Panc1 (cell line): ENCODE measurements around the gene ARHGDIB. TPM values are rescaled to one million over a fixed set of nuclear protein-coding genes. Genes with fewer than 3 reads are reported as not detected.

Source experiments
- ATAC-seq: fragments of 200-7000 bp; cut with Tn5 transposase; 2 replicates; pipeline ENCODE4 v1.9.1; 2020; ENCODE audit warnings: mild to moderate bottlenecking, moderate library complexity
- BruUV-seq: library from RNA; stranded (reverse); fragments of 400-500 nt; replicated peaks from 2 replicates; lab custom pipeline; 2021; lab: Mats Ljungman, UMichigan
- CTCF ChIA-PET: fragments of 300-600 bp; sonication (Branson Sonifier 250); formaldehyde crosslinking; loops from one replicate; lab custom pipeline; 2022; ENCODE audit warnings: antibody characterized with exemption; lab: Charles Lee
- POLR2A ChIA-PET: fragments of 300-600 bp; sonication (Branson Sonifier 250); formaldehyde crosslinking; loops from one replicate; lab custom pipeline; 2022; ENCODE audit warnings: antibody characterized with exemption; lab: Charles Lee
- DNase-seq: peaks from one replicate; pipeline ENCODE4 v3.0.0-alpha.2; 2010; ENCODE audit warnings: low read depth, low spot score
- H3K27ac ChIP-seq: 2 replicates; pipeline ENCODE4 v1.5.1; 2011; ENCODE audit warnings: mild to moderate bottlenecking, low read length, inconsistent platforms
- H3K27me3 ChIP-seq: fragments of 200-500 bp; sonication (Bioruptor generic); 2 replicates; pipeline ENCODE4 v1.6.0; 2014; ENCODE audit warnings: low read length, inconsistent platforms; ENCODE audit not compliant: control insufficient read depth, insufficient read depth
- H3K36me3 ChIP-seq: fragments of 200-500 bp; sonication (Bioruptor generic); 2 replicates; pipeline ENCODE4 v1.5.1; 2014; ENCODE audit warnings: inconsistent platforms, mild to moderate bottlenecking, low read length, moderate library complexity; ENCODE audit not compliant: control insufficient read depth, insufficient read depth
- H3K4me1 ChIP-seq: 2 replicates; pipeline ENCODE4 v1.5.1; 2011; ENCODE audit warnings: inconsistent platforms, mild to moderate bottlenecking, low read length, moderate library complexity; ENCODE audit not compliant: control insufficient read depth, insufficient read depth
- H3K4me3 ChIP-seq, 2 experiments: 2 replicates each; pipeline ENCODE4 v1.5.1; 2011 to 2012; ENCODE audit warnings: low read depth in 2 of 2, low read length in 2 of 2, mild to moderate bottlenecking in 2 of 2, inconsistent platforms in 1 of 2, moderate library complexity in 1 of 2
- H3K9me3 ChIP-seq: fragments of 200-500 bp; sonication (Bioruptor generic); 2 replicates; pipeline ENCODE4 v1.5.1; 2014; ENCODE audit warnings: low read depth, mild to moderate bottlenecking, inconsistent platforms, low read length, moderate library complexity; ENCODE audit not compliant: control insufficient read depth, insufficient read depth
- CTCF ChIP-seq: fragments of 450-650 bp; IDR thresholded peaks from 2 replicates; pipeline ENCODE4 v1.5.1; 2017; ENCODE audit warnings: mild to moderate bottlenecking
- POLR2AphosphoS5 ChIP-seq: IDR thresholded peaks from 2 replicates; pipeline ENCODE4 v1.6.1; 2012; ENCODE audit warnings: mild to moderate bottlenecking, low read depth, low read length, moderate library complexity
- SIN3A ChIP-seq: IDR thresholded peaks from 2 replicates; pipeline ENCODE4 v1.6.1; 2012; ENCODE audit warnings: low read depth, mild to moderate bottlenecking, low read length, moderate library complexity, borderline replicate concordance; ENCODE audit not compliant: insufficient read depth
- TCF7L2 ChIP-seq: IDR thresholded peaks from 2 replicates; pipeline ENCODE4 v1.6.1; 2011; ENCODE audit warnings: mild to moderate bottlenecking, low read depth, low read length, inconsistent platforms
- in situ Hi-C: cut with HindIII; loops from 2 replicates; pipeline ENCODE4 v1.10.0; 2016; ENCODE audit warnings: low sequenced_read_pairs, low pct_unique_long_range_greater_than_20kb
- intact Hi-C: fragments of 100-400 bp; cut with micrococcal nuclease; formaldehyde crosslinking; loops from one replicate; pipeline ENCODE4 v1.10.0; 2022; ENCODE audit not compliant: unreplicated experiment
- total RNA-seq: library from RNA; stranded (reverse); gene quantifications from one replicate; pipeline ENCODE4 v1.2.1, GENCODE V29; 2021; ENCODE audit not compliant: unreplicated experiment
- TF ChIP-seq, protein P1 (sequence below), 2 experiments: IDR thresholded peaks; 2 replicates each; pipeline ENCODE4 v1.6.1; 2011 to 2012; ENCODE audit warnings: low read depth in 2 of 2, control low read depth in 1 of 2, low read length in 1 of 2, mild to moderate bottlenecking in 1 of 2, moderate library complexity in 1 of 2; ENCODE audit not compliant: insufficient read depth in 1 of 2

The ARHGDIB gene
- total RNA-seq, 1 experiment from 2014 or later: 1.6 TPM

GRCh38 chr12:14951851-14952250 lies 9.6 kb downstream of the ARHGDIB start:
- no peaks in the 10 kb centered on the region for H3K36me3 ChIP-seq
- H3K27ac ChIP-seq: no peak overlapping the region
- no TSS peak for BruUV-seq
- no peaks in the 10 kb centered on the region for H3K4me1 ChIP-seq
- POLR2A ChIA-PET: no interaction called here
- H3K9me3 ChIP-seq: no peaks in the 10 kb centered on the region
- no peak for ATAC-seq
- DNase-seq: no peak
- H3K27me3 ChIP-seq: no peaks in the 10 kb centered on the region
- CTCF ChIA-PET: no interaction called here
- no peak overlapping the region for H3K4me3 ChIP-seq
- intact Hi-C loops (no loop called here), in situ Hi-C loops (no loop called here)
- TF ChIP-seq TCF7L2 (no peak), POLR2AphosphoS5 (no peak), CTCF (no peak), SIN3A (no peak)
- TF ChIP-seq, protein P1, sequence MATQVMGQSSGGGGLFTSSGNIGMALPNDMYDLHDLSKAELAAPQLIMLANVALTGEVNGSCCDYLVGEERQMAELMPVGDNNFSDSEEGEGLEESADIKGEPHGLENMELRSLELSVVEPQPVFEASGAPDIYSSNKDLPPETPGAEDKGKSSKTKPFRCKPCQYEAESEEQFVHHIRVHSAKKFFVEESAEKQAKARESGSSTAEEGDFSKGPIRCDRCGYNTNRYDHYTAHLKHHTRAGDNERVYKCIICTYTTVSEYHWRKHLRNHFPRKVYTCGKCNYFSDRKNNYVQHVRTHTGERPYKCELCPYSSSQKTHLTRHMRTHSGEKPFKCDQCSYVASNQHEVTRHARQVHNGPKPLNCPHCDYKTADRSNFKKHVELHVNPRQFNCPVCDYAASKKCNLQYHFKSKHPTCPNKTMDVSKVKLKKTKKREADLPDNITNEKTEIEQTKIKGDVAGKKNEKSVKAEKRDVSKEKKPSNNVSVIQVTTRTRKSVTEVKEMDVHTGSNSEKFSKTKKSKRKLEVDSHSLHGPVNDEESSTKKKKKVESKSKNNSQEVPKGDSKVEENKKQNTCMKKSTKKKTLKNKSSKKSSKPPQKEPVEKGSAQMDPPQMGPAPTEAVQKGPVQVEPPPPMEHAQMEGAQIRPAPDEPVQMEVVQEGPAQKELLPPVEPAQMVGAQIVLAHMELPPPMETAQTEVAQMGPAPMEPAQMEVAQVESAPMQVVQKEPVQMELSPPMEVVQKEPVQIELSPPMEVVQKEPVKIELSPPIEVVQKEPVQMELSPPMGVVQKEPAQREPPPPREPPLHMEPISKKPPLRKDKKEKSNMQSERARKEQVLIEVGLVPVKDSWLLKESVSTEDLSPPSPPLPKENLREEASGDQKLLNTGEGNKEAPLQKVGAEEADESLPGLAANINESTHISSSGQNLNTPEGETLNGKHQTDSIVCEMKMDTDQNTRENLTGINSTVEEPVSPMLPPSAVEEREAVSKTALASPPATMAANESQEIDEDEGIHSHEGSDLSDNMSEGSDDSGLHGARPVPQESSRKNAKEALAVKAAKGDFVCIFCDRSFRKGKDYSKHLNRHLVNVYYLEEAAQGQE (IDR thresholded peaks at IDR 0.05; ENCODE audit: insufficient read depth in 1 of 2, low read depth in 2 of 2, low read length in 1 of 2): no peak

DNA sequence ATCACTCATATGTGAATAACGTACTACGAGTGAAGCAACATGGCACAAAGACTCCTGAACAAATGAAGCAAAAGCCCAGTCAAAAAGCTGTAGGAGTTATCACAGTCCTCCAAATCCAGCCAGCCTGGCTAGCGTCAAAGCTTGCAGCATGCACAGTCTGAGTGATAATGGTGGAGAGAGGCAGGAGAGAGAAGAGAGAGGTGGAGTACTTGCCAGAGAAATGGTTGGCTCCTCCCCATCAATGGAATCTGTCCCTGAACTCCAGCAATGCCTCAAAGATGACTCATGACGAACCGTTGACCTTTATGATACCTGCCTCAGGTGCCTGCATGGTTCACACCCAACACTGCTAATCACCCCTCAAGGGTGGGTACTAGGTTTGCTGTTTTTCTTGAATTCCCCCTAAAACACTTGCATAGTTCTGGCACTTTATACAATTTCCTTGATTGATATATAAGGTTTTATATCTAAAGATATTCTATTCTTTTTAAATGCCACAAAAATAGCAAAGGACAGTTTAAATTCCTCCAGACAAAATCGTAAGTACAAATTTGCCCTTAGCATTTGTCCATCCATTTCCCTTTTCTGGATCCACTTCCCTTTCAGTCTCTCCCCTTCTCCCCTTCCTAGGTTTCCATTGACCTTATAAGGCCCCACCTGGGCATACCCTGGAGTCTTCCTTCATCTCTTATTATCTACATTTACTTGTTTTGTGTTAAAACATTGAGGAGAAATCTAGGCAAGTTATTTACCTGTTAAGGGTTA lies 10.2 kb downstream of the ARHGDIB start:
- Histone ChIP-seq H3K9me3 (no peaks in the 10 kb centered on the region), H3K27me3 (no peaks in the 10 kb centered on the region), H3K36me3 (no peaks in the 10 kb centered on the region), H3K27ac (no peak overlapping the region), H3K4me1 (no peaks in the 10 kb centered on the region), H3K4me3 (no peak overlapping the region)
- TF ChIP-seq POLR2AphosphoS5 (no peak), CTCF (no peak), TCF7L2 (no peak), SIN3A (no peak)
- TF ChIP-seq, protein P1 (IDR thresholded peaks at IDR 0.05; ENCODE audit: insufficient read depth in 1 of 2, low read depth in 2 of 2, low read length in 1 of 2): no peak
- ChIA-PET POLR2A (no interaction called here), CTCF (no interaction called here)
- DNase-seq (no peak), ATAC-seq (no peak)
- intact Hi-C loops (no loop called here), in situ Hi-C loops (no loop called here)
- BruUV-seq: no TSS peak
